HG03469 (cell line): ENCODE data around the gene SLC25A53.

Source experiments
- ATAC-seq: cut with Tn5 transposase; IDR thresholded peaks from one replicate; pipeline ENCODE4 v1.9.1; 2021; ENCODE audit warnings: mild to moderate bottlenecking, moderate library complexity, moderate number of reproducible peaks; ENCODE audit not compliant: unreplicated experiment

SLC25A53 gene

GRCh38 chrX:104156630-104157529 is at the start of gene SLC25A53:
Gene SLC25A53 (minus strand): TSS chrX:104157009. CDS start chrX:104105257, 51,752 bp downstream.
- peak; percentile 77 for ATAC-seq

GRCh38 chrX:104205548-104205947 is 48.7 kb upstream of the SLC25A53 start:
- no peak for ATAC-seq

- no peak for ATAC-seq
Measured at GRCh38 chrX:104195489-104196084, 38.8 kb upstream of the SLC25A53 start.

GRCh38 chrX:104195013-104195412 is 38.2 kb upstream of the SLC25A53 start:
- ATAC-seq = no peak

GRCh38 chrX:104193485-104193884 is 36.7 kb upstream of the SLC25A53 start:
- ATAC-seq = no peak

GRCh38 chrX:104189837-104190236 is 33.0 kb upstream of the SLC25A53 start:
- no peak for ATAC-seq

GRCh38 chrX:104187931-104188330 is 31.1 kb upstream of the SLC25A53 start:
- ATAC-seq = no peak

- ATAC-seq = no peak
Measured at GRCh38 chrX:104183685-104184084, 26.9 kb upstream of the SLC25A53 start.

- no peak for ATAC-seq
Measured at GRCh38 chrX:104173841-104174240, 17.0 kb upstream of the SLC25A53 start.

- no peak for ATAC-seq
Measured at GRCh38 chrX:104172788-104173187, 16.0 kb upstream of the SLC25A53 start.

- ATAC-seq = no peak
Measured at GRCh38 chrX:104172121-104172520, 15.3 kb upstream of the SLC25A53 start.

- no peak for ATAC-seq
Measured at GRCh38 chrX:104168127-104168526, 11.3 kb upstream of the SLC25A53 start.

GRCh38 chrX:104166735-104167436 is 10.1 kb upstream of the SLC25A53 start:
- no peak for ATAC-seq

GRCh38 chrX:104165894-104166734 is 9.3 kb upstream of the SLC25A53 start, which contains the start of gene FAM199X:
Gene FAM199X (plus strand): TSS chrX:104166453. CDS start chrX:104166786, 333 bp downstream.
- ATAC-seq = peak; percentile 88

GRCh38 chrX:104151037-104151436 is 5.8 kb downstream of the SLC25A53 start:
- ATAC-seq = no peak

GRCh38 chrX:104141087-104141760 is 15.6 kb downstream of the SLC25A53 start:
- no peak for ATAC-seq

- no peak for ATAC-seq
Measured at GRCh38 chrX:104137496-104137895, 19.3 kb downstream of the SLC25A53 start.

- ATAC-seq = peak; percentile 92
Measured at GRCh38 chrX:104136241-104137019, 20.4 kb downstream of the SLC25A53 start.

- no peak for ATAC-seq
Measured at GRCh38 chrX:104135677-104136076, 21.1 kb downstream of the SLC25A53 start.
